Right lobe of liver (tissue), 4 donors: ENCODE data around the gene AGR2.

ENCODE experiments used
- CTCF ChIP-seq, 4 donors: fragments of 200-600 bp in 3 of 4; fragments of 450-650 bp in 1 of 4; IDR thresholded peaks; one replicate each; pipeline versions ENCODE4 v1.5.1 to v1.8.0; 2016 to 2022; ENCODE audit warnings: antibody characterized with exemption in 4 of 4, mild to moderate bottlenecking in 2 of 4
- POLR2A ChIP-seq: fragments of 450-650 bp; IDR thresholded peaks from one replicate; pipeline ENCODE4 v1.6.1; 2017; ENCODE audit warnings: antibody characterized with exemption, mild to moderate bottlenecking
- donor health status: DM: no; HTN: no; CAD: no.
- donor health status: DM: no; HTN: no; CAD: no.
- donor health status: DM: no; HTN: yes; CAD: no.

DNA sequence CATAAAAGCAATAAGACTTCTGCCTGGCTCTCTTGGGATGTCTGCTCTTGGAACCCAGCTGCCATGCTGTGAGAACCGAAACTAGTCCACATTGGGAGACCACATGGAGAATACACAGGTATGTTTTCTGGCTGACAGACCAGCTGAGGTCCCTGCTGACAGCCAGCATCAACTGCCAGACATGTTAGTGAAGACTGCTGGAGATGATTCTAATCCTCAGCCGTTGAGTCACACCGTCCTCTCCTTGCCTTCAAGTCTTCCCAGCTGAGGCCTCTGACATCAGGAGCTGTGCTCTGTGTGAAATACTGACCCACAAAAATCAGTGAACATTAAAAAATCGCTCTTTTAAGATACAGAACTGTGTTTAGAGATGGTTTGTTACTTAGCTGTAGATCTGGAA is 36.9 kb upstream of the AGR2 start:
- TF ChIP-seq CTCF (IDR thresholded peaks at IDR 0.05) (no peak), POLR2A (no peak)
